DMS153 treated with DMSO at 0.1 percent for 48 hours (cell line): ENCODE data around the gene ST6GALNAC6.

Experiments
- DNase-seq: peaks from one replicate; lab custom pipeline; 2025; ENCODE audit not compliant: unreplicated experiment; lab: John Stamatoyannopoulos, UW

Gene ST6GALNAC6

DNA sequence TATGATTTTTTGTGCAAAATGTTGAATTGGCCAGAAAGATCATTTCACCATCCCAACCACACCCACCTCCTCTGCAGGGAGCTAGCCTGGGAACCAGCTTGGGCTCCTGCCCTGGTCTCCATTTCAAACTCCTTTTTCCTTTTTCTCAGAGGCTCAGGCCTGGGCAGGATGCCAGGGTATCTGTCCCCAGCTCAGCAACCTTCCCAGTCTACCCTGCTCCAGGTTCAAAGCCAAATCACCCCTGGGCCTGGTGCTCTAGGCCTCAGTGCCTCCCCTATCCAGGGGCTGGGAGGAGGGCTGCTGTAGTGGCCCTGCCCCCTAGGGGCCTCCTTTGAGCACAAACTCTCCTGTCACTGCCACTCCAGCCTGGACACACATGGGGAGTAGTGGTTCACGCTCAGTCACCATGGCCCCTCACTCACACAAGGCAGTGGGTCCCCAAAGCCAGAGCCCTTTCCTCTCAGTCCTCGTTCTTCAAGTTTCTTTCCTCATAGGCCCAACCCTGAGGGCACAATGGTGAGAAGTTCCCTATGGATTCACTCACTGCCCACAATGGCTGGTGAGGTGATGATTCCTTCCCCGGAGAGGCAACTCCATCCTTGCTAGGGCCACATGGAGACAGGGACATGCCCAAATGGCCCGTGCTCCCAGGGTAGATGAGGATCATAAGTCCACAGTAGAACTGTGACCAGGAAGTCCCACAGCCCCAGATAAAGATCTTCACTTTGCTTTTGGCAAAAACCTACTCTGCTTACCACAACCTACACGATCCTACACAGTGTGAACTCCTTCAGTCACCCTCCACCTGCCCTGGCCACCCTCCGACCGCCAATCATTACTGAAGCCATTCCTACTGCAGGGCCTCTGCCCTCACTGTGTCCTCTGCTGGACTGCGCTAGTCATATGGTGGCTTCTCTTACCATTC is 19.0 kb upstream of the ST6GALNAC6 start:
- no peak for DNase-seq

DNA sequence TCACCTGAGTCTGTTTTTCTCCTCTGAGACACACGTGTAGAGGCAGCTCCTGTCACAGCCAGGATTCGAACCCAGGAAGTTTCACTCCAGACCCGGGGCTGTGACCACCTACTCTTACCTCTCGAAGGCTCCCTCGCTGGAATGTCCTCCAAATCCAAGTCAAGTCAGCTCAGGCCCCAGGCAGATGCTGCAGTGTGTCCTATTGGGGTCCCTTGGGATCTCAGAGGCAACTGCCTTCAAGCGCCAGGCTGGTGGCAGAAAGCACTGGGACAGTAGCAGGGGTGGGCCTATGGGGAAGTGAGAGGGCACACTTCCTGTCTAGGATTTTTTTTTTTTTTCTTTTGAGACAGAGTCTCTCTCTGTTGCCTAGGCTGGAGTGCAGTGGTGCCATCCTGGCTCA is 18.2 kb upstream of the ST6GALNAC6 start:
- DNase-seq: no peak

DNA sequence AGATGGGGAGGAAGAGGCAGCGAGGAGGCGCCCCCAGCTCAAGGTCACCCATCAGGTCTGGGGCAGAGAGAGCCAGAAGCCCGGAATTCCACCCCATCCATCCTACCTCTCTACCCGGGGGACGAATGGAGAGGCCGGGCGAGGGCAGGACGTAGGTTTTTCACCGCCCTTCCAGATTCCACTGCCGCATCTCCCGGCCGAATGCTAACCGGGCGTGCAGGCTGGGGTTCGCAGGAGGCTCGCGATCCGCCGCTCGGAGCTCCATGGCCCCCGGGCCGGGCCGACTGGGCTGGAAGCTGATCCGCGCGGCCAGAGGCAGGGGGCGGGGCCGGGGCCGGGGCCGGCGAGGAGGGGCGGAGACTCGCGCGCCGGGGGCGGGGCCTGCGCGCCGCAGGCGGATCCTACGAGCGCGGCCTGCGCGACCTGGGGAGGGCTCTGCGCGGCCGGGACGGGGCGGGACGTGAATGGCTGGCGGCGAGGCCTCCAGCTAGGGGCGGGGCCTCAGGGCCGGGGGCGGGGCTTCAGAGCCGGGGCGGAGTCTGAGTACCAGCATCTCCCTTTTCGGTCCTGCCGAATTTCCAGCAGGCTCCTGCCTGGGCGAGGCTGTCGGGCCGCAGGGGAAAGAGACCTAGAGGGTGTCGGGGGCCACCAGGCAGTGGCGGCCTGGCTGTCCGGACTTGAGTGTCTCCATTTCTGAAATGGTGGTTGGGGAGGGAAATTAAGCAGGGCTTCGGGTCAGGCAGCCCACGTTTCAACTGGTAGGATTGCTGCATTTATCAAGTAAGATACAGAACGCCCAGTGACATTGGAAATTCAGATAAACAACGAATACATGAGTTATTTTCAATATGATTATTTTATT is 17.5 kb upstream of the ST6GALNAC6 start, which contains the start of gene ST6GALNAC4:
Gene ST6GALNAC4, minus strand, starts transcription at position 322 of the 862 bp plus-strand sequence. CDS start 622 bp downstream, outside the sequence.
- peak; percentile 60 for DNase-seq

DNA sequence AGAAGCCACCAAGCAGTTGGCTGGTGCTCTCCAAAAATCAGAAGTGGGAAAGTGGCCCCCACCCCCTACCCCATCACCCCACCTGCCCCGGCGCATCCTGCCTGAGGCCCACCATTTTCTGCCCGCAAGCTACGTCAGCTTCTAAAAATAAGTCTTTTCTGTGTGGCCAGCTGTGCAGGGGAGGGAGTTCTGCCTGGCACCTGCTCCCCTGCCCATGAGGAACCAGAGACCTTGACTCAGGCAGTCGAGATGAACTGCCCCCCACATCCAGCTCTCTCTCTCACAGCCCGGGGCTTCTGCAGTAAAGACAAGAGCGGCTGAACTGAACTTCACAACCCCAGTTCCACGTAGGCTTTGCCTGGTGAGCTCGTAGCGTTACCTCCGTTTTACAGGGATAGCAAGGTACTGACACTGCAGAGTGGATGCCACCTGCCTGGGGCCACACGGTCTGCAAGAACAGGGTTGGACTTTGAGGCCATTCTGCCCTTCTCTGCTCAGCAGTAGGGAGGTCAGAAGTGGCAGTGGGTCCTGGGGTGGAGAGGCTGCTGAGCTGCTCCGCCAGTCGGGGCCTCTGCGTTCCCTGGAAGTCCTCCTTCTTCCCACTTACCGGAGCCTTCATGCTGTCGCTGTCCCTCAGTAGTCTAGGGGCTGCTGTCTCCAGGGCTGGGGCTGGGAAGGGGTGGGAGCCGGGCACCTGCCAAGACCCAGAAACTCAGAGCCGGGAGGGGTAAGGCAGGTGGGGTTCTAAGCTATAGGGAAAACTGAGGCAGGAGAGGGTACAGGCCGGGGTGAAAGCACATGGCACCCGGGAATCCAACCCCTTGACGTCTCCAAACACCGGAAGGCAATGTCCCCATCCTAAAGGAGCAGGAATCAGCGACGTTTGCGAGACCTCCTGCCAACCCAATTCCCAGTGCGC is 16.7 kb upstream of the ST6GALNAC6 start:
- no peak for DNase-seq

DNA sequence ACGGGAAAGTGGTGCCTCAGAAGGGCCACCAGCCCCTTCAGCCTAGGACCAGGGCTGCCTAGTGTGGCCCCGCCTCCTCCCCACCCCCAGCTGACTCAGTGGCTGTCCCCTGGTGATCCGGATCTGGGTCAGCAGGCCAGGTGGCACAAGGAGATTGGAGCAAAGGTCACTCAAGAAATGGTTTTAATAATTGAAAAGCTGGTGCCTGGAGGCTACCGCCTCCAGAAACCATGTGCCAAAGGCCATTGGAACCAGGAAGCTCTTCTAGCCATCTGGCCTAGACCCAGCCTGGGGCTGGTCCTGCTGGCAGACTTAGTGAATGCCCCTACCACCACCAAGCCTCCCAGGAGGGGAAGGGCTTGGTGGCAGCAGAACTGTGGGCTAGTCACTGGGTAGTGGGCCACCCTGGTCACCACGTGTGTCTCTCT is 15.9 kb upstream of the ST6GALNAC6 start:
- DNase-seq: no peak

DNA sequence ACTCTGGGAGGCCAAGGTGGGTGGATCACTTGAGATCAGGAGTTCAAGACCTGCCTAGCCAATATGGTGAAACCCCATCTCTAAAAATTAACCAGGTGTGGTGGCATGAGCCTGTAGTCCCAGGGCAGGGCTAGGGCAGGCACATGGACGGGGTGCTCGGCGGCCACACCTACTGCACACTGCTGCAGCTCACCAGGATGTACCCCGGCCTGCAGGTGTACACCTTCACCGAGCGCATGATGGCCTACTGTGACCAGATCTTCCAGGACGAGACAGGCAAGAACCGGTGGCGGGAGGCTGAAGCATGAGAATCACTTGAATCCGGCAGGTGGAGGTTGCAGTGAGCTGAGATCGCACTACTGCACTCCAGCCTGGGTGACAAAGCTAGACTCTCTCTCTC is 14.3 kb upstream of the ST6GALNAC6 start:
- DNase-seq: no peak

DNA sequence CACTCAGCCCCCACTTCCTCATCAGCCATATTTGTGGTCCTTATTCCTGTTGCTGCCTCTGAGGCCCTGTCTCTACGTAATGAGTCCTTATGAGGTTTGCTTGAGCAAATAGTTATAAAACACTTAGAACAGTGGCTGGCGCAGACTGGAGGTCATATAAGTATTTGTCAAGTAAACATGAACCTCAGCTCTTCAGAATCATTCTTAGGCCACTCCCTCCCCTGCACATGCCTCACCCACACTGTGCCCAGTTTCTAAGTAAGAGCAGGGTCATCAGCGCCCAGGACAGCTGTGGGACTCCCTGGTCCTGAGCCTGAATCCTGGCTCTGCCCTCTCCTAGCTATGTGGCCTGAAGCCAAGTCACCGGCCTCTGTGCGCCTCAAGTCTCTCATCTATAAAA is 13.5 kb upstream of the ST6GALNAC6 start:
- no peak for DNase-seq

DNA sequence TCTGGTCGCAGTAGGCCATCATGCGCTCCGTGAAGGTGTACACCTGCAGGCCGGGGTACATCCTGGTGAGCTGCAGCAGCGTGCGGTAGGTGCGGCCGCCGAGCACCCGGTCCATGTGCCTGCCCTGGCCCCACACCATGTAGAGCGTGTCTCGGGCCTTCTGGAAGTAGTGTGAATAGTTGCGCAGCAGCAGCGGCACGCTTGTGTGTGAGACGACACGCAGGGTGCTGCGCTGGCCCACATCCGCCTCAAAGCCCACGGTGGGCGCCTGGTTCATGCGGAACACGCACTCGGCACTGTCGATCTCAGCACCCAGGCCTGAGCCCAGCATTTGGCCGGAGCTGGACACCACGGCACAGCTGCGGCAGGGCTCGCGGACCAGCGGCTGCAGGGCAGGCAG is 12.9 kb upstream of the ST6GALNAC6 start:
- no peak for DNase-seq

DNA sequence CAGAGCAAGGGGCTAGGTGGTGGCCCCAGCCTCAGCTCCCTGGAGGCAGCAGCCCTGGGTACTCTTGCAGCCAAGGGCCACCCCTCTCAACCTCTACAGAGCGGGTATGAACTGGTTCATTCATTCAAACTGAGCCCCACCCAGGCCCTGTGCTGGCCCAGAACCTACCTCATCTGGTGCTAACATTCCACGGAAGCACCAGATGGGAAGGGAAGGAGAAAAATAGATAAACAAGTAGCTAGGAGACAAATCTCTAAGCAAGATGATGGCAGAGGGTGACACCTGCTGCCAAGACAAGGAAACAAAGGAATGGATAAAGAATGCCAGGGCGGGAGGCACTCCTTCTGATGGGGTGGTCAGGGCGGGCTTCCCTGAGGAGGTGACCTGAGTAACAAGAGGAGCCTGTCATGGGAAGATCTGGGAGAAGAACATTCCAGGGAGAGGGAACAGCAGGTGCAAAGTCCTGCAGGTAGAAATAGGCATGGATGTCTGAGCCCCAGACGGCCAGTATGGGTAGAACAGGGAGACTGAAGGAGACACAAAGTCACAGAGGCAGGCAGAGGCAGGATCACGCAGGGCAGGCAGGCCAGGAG is 11.3 kb upstream of the ST6GALNAC6 start:
- DNase-seq: no peak

DNA sequence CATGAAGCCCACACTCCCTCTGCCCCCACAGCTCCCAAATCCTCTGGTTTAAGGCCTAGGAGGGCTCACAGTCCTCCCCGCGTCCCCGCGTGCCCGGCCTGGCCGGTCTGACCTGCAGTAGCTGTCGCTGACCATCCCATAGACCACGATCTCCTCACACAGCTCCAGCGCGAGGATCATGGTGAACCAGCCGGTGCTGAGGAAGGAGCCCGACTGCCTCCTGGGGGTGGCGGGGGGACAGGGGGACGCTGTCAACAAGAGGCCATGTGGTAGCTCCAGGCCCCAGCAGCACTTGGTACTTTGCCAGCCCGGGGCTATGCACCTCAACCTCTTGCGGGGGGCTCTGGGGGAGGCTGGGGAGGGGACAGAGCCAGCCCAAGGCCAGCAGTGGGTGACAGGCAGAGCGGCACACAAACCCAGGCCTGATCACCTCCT is 10.5 kb upstream of the ST6GALNAC6 start:
- DNase-seq: no peak

DNA sequence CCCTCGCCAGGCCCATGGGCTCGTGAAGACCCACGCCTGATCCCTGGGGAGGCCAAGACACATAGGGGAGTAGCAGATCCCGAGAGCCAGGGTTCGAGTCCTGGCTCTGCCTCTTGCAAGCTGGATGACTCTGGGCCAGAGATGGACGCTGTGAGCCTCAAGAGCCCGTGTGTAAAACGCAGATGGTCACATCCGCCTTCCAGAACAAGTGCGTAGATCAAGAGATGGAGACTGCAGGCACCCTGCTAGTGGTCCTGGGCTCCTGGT is 9.2 kb upstream of the ST6GALNAC6 start:
- DNase-seq: no peak

DNA sequence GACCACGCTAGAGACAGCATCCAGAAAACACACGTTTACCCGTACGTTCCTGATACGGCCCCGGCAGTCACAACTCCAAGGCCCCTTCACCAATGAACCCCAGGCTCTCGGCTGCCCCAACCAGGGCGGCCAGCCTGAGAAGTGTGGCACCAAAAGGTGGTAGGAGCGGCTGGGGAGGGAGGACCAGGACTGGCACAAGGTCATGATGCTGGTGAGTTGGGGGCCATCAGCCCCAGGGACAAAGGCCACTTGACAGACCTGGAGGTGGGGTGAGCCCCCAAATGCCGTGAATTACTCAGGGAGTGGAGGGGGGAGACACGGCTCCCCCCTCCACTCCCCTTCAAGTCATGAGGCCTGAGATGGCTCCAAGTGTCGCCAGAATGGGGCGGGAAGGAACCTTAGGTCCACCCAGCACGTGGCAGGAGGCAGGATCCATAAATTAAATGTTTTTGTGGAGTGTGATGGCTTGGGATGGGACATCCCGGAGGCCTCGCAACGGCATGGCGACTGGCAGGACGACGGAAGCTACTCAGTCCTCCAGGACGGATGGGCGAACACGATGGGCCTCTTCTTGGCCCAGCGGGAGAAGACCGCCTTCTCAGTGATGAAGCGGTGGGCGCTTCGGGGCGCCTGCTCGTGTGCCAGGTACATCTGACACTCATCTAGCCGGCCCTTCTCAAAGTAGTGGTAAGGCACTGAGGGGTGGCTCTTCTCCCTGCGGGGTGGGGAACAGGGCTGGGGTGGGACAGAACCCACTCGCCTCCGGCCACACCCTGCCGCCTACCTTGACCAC is 8.7 kb upstream of the ST6GALNAC6 start:
- no peak for DNase-seq

DNA sequence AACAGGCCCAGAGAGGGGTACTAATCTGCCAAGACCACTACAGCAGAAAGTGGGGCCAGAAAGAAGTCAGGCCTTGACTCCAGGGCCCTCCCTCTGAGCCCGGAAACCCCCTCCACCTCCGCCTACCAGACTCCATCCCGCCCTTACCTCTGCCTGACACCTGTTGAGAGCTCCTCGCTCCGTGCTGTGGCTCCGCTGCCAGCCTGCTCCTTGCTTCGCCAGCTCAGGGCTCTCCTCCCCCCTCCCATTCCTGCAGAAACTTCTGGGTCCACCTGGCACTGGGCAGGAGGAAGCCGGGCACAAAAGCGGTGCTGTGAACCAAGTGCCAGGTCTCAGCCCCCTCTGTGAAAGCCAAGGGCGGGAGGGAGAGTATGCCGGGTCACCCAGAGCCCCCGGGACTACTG is 6.4 kb upstream of the ST6GALNAC6 start:
- no peak for DNase-seq

DNA sequence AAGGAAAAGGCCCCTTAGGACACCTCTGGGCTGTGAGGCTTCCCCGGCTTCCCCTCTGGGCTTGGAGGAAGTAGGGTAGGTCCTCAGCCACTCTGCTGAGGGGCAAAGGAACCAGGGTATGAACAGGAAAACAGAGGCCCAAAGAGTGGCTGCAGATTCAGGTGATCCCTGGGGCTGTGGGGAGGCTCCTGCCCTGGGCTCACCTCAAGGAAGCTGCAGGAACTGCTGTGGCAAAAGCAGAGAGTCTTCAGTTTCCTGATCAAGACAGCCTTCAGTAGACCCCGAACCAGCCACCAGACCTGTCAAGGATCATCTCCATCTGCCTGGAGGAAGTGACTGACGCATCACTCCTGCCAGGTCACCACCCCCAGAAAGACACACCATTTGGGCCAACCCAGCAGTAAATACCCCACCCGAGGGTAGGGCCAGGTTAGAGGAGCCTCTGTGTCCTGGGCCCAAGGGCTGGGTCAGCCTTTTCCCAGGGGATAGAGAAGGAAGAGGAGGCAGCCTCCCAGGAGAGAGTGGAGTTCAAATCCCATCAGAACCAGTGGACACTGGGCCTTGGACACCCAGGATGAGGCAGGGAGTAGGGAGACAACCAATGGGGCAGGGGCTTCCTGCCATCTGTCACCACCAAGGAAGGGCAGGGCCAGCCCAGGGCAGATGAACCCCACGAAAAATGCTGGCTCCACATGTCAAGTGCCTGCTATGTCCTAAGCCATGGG is 5.8 kb upstream of the ST6GALNAC6 start:
- DNase-seq: no peak

DNA sequence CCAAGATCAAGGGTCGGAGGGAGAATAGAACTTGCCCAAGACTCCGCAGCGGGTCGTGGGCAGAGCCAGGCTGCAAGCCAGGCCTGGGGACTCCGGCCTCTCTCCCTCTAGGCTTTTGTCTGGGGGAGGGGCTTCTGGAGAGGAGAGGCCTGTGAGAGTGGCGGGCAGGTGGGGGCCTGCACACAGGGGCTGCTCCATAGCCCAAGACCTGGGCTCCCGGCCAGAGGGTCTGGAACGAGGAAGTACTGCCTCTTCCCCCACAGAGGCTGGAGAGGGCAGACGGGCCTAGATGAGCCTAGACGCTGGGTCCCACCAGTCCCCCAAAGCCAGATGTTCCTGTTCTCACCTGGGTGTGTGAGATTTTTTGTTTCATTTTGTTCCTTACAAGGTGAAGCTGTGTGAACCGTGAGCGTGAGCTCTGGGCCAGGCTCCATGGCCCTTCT is 5.2 kb upstream of the ST6GALNAC6 start:
- DNase-seq: no peak

DNA sequence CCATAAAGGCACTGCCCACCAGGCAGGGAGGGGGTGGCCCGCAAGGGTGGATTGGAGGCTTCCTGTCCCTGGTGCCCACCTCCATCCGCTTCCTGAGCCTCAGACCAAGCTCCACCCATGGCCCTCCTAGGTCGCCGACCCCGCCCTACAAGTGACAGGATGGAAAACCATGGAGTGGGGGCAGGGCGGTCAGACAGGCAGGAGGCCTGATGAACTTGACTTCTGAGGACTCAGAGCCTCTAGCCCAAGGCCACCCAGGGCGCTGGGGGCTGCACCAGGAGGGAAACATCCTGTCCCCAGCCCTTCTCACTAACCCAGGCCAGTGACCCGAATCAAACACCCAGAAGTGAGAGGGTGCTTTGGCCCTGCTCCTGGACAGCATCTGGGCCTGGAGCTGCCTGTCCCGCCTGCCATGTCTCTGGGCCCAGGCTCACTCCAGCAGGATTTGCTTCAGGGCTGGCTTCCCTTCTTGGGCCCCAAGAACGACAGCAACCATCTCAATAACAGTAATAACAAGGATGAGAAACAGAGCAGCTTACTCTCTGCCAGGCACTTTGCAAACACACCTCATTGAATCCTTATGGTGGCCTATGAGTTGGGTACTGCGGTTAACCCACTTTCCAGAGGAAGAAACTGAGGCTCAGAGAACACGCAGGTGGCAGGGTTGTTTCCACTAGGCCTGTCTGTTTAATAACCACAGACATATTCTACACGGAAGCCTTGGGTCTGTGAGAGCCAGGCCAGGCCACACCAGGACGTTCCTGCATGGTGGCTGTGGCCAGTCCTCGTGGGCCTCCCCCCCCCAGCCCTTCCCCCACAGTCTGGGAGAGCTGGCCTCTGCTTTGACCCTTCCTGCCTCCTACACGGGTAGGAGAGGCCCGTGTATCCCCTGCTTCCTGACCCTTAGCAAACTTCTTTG is 4.4 kb upstream of the ST6GALNAC6 start:
- DNase-seq: no peak

DNA sequence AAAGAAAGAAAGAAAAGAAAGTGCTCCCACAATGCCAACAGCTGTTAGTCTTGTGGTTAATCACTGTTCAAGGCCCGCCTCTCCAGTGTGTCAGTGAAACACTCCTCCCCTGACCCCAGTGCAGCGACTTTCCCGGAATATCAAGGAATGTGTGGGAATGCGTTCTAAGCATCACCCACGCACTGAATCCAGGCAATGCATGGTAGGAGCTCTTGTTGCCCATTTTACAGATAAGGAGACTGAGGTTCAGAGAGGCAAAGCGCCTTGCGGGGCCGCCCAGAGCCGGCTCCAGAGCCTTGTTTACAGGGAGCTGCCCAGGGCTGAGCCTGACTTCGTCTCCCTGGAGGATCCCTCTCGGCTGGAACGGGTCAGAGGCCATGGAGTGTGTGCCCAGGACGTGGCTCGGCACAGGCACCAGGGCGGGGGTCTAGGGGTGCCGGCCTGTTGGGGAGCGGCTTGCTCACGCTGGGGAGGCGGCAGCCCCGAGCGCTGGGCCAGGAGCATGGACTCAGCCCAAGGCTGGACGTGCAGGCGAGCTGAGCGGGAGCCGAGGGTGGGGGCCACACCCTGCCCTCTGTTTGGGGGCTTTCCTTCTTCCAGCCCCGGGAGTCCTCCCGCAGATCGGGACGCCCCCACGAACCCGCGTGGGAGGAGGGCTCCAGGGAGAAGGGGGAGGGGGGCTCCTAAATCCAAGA is 823 bp downstream of the ST6GALNAC6 start:
- DNase-seq: no peak
